HepG2 (cell line): ENCODE results near the gene FUZ. TPM values are rescaled to one million over a fixed set of nuclear protein-coding genes. Genes with fewer than 3 reads are reported as not detected.

Experiments
- ATAC-seq: fragments of 200-7000 bp; cut with Tn5 transposase; 3 replicates; pipeline ENCODE4 v1.9.1; 2020; ENCODE audit warnings: mild to moderate bottlenecking, moderate library complexity
- BruUV-seq: library from RNA; stranded (reverse); fragments of 400-500 nt; replicated peaks from 2 replicates; lab custom pipeline; 2021; lab: Mats Ljungman, UMichigan
- CTCF ChIA-PET: fragments of 300-600 bp; formaldehyde crosslinking; extraction: SDS; loops from one replicate; lab custom pipeline; 2021; ENCODE audit warnings: low total read pairs, inconsistent platforms, low intra/inter-chr PET ratio; lab: Yijun Ruan, JAX
- POLR2A ChIA-PET: fragments of 350-600 bp; sonication (Branson Sonifier 250); formaldehyde crosslinking; loops from one replicate; lab custom pipeline; 2020; ENCODE audit warnings: antibody characterized with exemption, inconsistent platforms; lab: Yijun Ruan, JAX
- DNase-seq: peaks from one replicate; pipeline ENCODE4 v3.0.0-alpha.2; 2015; ENCODE audit warnings: low spot score
- FAIRE-seq: peaks from 3 replicates; lab custom pipeline; 2011; peaks lifted over from hg19 to GRCh38; lab: Jason Lieb, UNC
- H2AFZ ChIP-seq: one replicate; pipeline ENCODE4 v1.6.1; 2011; ENCODE audit warnings: low read length, inconsistent platforms
- H3K27ac ChIP-seq: fragments of 300-600 bp; 3 replicates; pipeline ENCODE4 v1.8.0; 2011; ENCODE audit warnings: mixed run types, mild to moderate bottlenecking, mixed read lengths, low read length, inconsistent platforms; ENCODE audit not compliant: insufficient read depth; ENCODE audit errors: extremely low read length
- H3K27me3 ChIP-seq, 2 experiments: fragments of 200-600 bp in 1 of 2; 2 replicates in 1 of 2; 3 replicates in 1 of 2; pipeline versions ENCODE4 v1.6.0 to v1.8.0; 2011; ENCODE audit warnings: low read length in 2 of 2, mild to moderate bottlenecking in 2 of 2, moderate library complexity in 2 of 2, inconsistent platforms in 1 of 2; ENCODE audit not compliant: insufficient read depth in 2 of 2, control insufficient read depth in 1 of 2
- H3K36me3 ChIP-seq, 2 experiments: fragments of 200-600 bp in 1 of 2; replicated peaks in 1 of 2; 2 replicates in 1 of 2; 3 replicates in 1 of 2; pipeline versions ENCODE4 v1.5.1 to v1.8.0; 2011; ENCODE audit warnings: low read length in 2 of 2, inconsistent platforms in 1 of 2; ENCODE audit not compliant: insufficient read depth in 2 of 2, control insufficient read depth in 1 of 2
- H3K4me1 ChIP-seq: 2 replicates; pipeline ENCODE4 v1.5.1; 2012; ENCODE audit warnings: low read length, inconsistent platforms; ENCODE audit not compliant: insufficient read depth
- H3K4me2 ChIP-seq: 2 replicates; pipeline ENCODE4 v1.6.0; 2011; ENCODE audit warnings: low read depth, low read length, inconsistent platforms
- H3K4me3 ChIP-seq, 3 experiments: fragments of 200-600 bp in 1 of 3; sonication (generic), shearing (Covaris generic) in 1 of 3; replicated peaks in 1 of 3; 2 replicates each; pipeline ENCODE4 v1.5.1; 2011 to 2016; ENCODE audit warnings: low read length in 3 of 3, inconsistent platforms in 2 of 3, low read depth in 2 of 3, mild to moderate bottlenecking in 2 of 3, control low read depth in 1 of 3, mixed read lengths in 1 of 3; ENCODE audit not compliant: insufficient read depth in 1 of 3
- H3K79me2 ChIP-seq: one replicate; pipeline ENCODE4 v1.6.1; 2011; ENCODE audit warnings: low read length, inconsistent platforms; ENCODE audit not compliant: insufficient read depth
- H3K9ac ChIP-seq: 2 replicates; pipeline ENCODE4 v1.6.0; 2011; ENCODE audit warnings: mild to moderate bottlenecking, low read depth, low read length, inconsistent platforms; ENCODE audit not compliant: insufficient read depth
- H3K9me3 ChIP-seq: 2 replicates; pipeline ENCODE4 v1.5.1; 2012; ENCODE audit warnings: mild to moderate bottlenecking, low read length
- H4K20me1 ChIP-seq: 2 replicates; pipeline ENCODE4 v1.6.0; 2011; ENCODE audit warnings: inconsistent platforms, mild to moderate bottlenecking, low read length, moderate library complexity; ENCODE audit not compliant: insufficient read depth
- ADNP ChIP-seq: sonication (generic); formaldehyde crosslinking; IDR thresholded peaks from 2 replicates; pipeline ENCODE4 v1.4.0; 2020; ENCODE audit warnings: missing genetic modification reagents
- ATF3 ChIP-seq: sonication (generic); formaldehyde crosslinking; IDR thresholded peaks from 2 replicates; pipeline ENCODE4 v1.4.0; 2020; ENCODE audit warnings: missing genetic modification reagents
- BRF2 ChIP-seq: sonication (generic); formaldehyde crosslinking; IDR thresholded peaks from 2 replicates; pipeline ENCODE4 v1.8.1; 2022; ENCODE audit warnings: mild to moderate bottlenecking, missing genetic modification reagents
- CCAR2 ChIP-seq: fragments of 200-400 bp; formaldehyde crosslinking; optimal IDR thresholded peaks from 2 replicates; pipeline ENCODE3; 2018; ENCODE audit warnings: low read depth, mild to moderate bottlenecking, low read length, moderate library complexity
- GLI4 ChIP-seq: sonication (generic); formaldehyde crosslinking; IDR thresholded peaks from 2 replicates; pipeline ENCODE4 v1.5.1; 2020; ENCODE audit warnings: missing genetic modification reagents, mild to moderate bottlenecking, moderate library complexity, borderline replicate concordance
- HMGXB4 ChIP-seq, 2 experiments: sonication (generic) in 1 of 2; formaldehyde crosslinking in 1 of 2; IDR thresholded peaks; 2 replicates each; pipeline versions ENCODE4 v1.4.0 to v1.6.1; 2018 to 2020; ENCODE audit warnings: missing genetic modification reagents in 2 of 2, borderline replicate concordance in 1 of 2, low read depth in 1 of 2, mild to moderate bottlenecking in 1 of 2, missing biosample characterization in 1 of 2
- RCOR2 ChIP-seq: IDR thresholded peaks from 2 replicates; pipeline ENCODE4 v1.6.1; 2016; ENCODE audit warnings: missing biosample characterization, missing genetic modification reagents
- SKIL ChIP-seq: sonication (generic); formaldehyde crosslinking; IDR thresholded peaks from 2 replicates; pipeline ENCODE4 v1.8.0; 2022; ENCODE audit warnings: missing genetic modification reagents, mild to moderate bottlenecking, moderate library complexity, borderline replicate concordance
- TAF1 ChIP-seq: sonication (generic); formaldehyde crosslinking; IDR thresholded peaks from 2 replicates; pipeline ENCODE4 v1.4.0; 2020; ENCODE audit warnings: missing genetic modification reagents
- TIGD3 ChIP-seq: sonication (generic); formaldehyde crosslinking; IDR thresholded peaks from 2 replicates; pipeline ENCODE4 v1.5.1; 2020; ENCODE audit warnings: mild to moderate bottlenecking, missing genetic modification reagents, borderline replicate concordance
- ZBTB33 ChIP-seq: sonication (generic); formaldehyde crosslinking; IDR thresholded peaks from 2 replicates; pipeline ENCODE4 v1.4.0; 2020; ENCODE audit warnings: missing genetic modification reagents
- ZNF224 ChIP-seq: sonication (generic); formaldehyde crosslinking; IDR thresholded peaks from 2 replicates; pipeline ENCODE4 v1.5.0; 2020; ENCODE audit warnings: mild to moderate bottlenecking, missing genetic modification reagents
- ZNF3 ChIP-seq: IDR thresholded peaks from 2 replicates; pipeline ENCODE4 v1.7.0; 2017; ENCODE audit warnings: inconsistent platforms
- ZNF569 ChIP-seq: sonication (generic); formaldehyde crosslinking; IDR thresholded peaks from 2 replicates; pipeline ENCODE4 v1.5.0; 2020; ENCODE audit warnings: mild to moderate bottlenecking, missing genetic modification reagents, moderate library complexity, borderline replicate concordance
- ZNF691 ChIP-seq: sonication (generic); formaldehyde crosslinking; IDR thresholded peaks from 2 replicates; pipeline ENCODE4 v1.4.0; 2020; ENCODE audit warnings: missing genetic modification reagents, low read depth, mild to moderate bottlenecking, borderline replicate concordance
- WGBS: methylation state at CpG from one replicate; pipeline ENCODE4 v1.1.6; 2017; ENCODE audit warnings: low lambda C conversion rate; 5-methylcytosine and 5-hydroxymethylcytosine counted together
- in situ Hi-C: cut with HindIII; loops from 2 replicates; pipeline ENCODE4 v1.10.0; 2017; ENCODE audit warnings: low pct_unique_long_range_greater_than_20kb; ENCODE audit not compliant: extremely low pct_ligation_motif_present
- intact Hi-C: fragments of 100-400 bp; cut with micrococcal nuclease; formaldehyde crosslinking; loops from one replicate; pipeline ENCODE4 v1.10.0; 2022; ENCODE audit not compliant: unreplicated experiment
- polyA plus RNA-seq, 8 experiments: library from polyadenylated mRNA; depleted of rRNA in 3 of 8; stranded (reverse) in 7 of 8; unstranded in 1 of 8; fragments of >200 nt; fragmentation: Illumina TruSeq in 4 of 8; extraction: Trizol in 4 of 8; gene quantifications; 2 replicates each; pipeline versions ENCODE4 v1.2.1 to v1.2.3, GENCODE V29; 2011 to 2016; ENCODE audit warnings: low read depth in 4 of 8, missing spikeins in 1 of 8, mixed read lengths in 1 of 8; ENCODE audit not compliant: insufficient read depth in 1 of 8
- total RNA-seq, 5 experiments: library from RNA; depleted of rRNA; stranded (reverse); fragments of >200 nt; fragmentation: Illumina TruSeq; extraction: Trizol; gene quantifications; 2 replicates each; pipeline ENCODE4 v1.2.3, GENCODE V29; 2016; ENCODE audit warnings: low read depth in 1 of 5

The FUZ gene
- total and polyA plus RNA-seq, 2 of the 13 experiments (the other 11 are each of a cell fraction or from before 2014, with no cell fraction given) = 0.08 TPM; not detected in 1

GRCh38 chr19:49787746-49788145 is 25.3 kb downstream of the FUZ start:
- H3K27me3 ChIP-seq = no peaks in the 10 kb centered on the region
- DNase-seq = no peak
- 96% methylated on average over 5 of the region's 5 CpGs for WGBS
- no TSS peak for BruUV-seq
- peaks cover 19 to 32% of the 10 kb centered on the region in 2 experiments; a peak in 4 of 5 replicates for H3K36me3 ChIP-seq
- H3K4me1 ChIP-seq = no peaks in the 10 kb centered on the region
- H3K9ac ChIP-seq = no peak overlapping the region
- ChIA-PET CTCF (no interaction called here), POLR2A (no interaction called here)
- H3K9me3 ChIP-seq = no peaks in the 10 kb centered on the region
- no peaks in the 10 kb centered on the region for H4K20me1 ChIP-seq
- ATAC-seq = no peak
- H3K4me2 ChIP-seq = no peak overlapping the region
- TF ChIP-seq ATF3 (no peak), TAF1 (CRISPR knock-in tag) (no peak), ZBTB33 (no peak), TIGD3 (CRISPR knock-in tag) (no peak), GLI4 (CRISPR knock-in tag) (no peak), ZNF691 (CRISPR knock-in tag) (no peak), HMGXB4 (CRISPR knock-in tag; IDR thresholded peaks at IDR 0.05; ENCODE audit: borderline replicate concordance in 1 of 2, low read depth in 1 of 2) (no peak), ZNF3 (CRISPR knock-in tag) (no peak), ZNF569 (no peak), CCAR2 (no peak), ZNF224 (no peak), BRF2 (CRISPR knock-in tag) (no peak), SKIL (no peak), RCOR2 (CRISPR knock-in tag) (no peak), ADNP (CRISPR knock-in tag) (no peak)
- intact Hi-C loops (no loop called here), in situ Hi-C loops (no loop called here)
- no peaks in the 10 kb centered on the region for H3K79me2 ChIP-seq
- H2AFZ ChIP-seq = no peak overlapping the region
- no peak overlapping the region for H3K4me3 ChIP-seq
- no peak for FAIRE-seq
- H3K27ac ChIP-seq = no peak overlapping the region
